IMR-90 (cell line): ENCODE results near the gene ZNF316. TPM values are rescaled to one million over a fixed set of nuclear protein-coding genes. Genes with fewer than 3 reads are reported as not detected.

ENCODE experiments used
- ATAC-seq: fragments of 200-7000 bp; cut with Tn5 transposase; 2 replicates; pipeline ENCODE4 v1.9.1; 2020; ENCODE audit warnings: low read depth, mild to moderate bottlenecking, moderate library complexity
- BruUV-seq: library from RNA; stranded (reverse); fragments of 400-500 nt; replicated peaks from 2 replicates; lab custom pipeline; 2021; lab: Mats Ljungman, UMichigan
- CTCF ChIA-PET: fragments of 300-600 bp; formaldehyde crosslinking; extraction: SDS; loops from one replicate; lab custom pipeline; 2021; ENCODE audit warnings: antibody characterized with exemption; lab: Yijun Ruan, JAX
- POLR2A ChIA-PET: fragments of 300-600 bp; sonication (Branson Sonifier 250); formaldehyde crosslinking; loops from one replicate; lab custom pipeline; 2022; ENCODE audit warnings: antibody characterized with exemption; ENCODE audit not compliant: unreplicated experiment; lab: Charles Lee
- DNase-seq: peaks from one replicate; pipeline ENCODE4 v3.0.0; 2013
- H2AFZ ChIP-seq: replicated peaks from 2 replicates; pipeline ENCODE3; 2013; ENCODE audit warnings: low read length, mild to moderate bottlenecking; ENCODE audit not compliant: poor library complexity
- H2AK5ac ChIP-seq: 2 replicates; pipeline ENCODE4 v1.6.1; 2013; ENCODE audit warnings: low read depth, low read length, inconsistent platforms
- H2AK9ac ChIP-seq: replicated peaks from 2 replicates; pipeline ENCODE3; 2013; ENCODE audit warnings: mild to moderate bottlenecking, low read depth, low read length, moderate library complexity; ENCODE audit not compliant: poor library complexity
- H2BK120ac ChIP-seq: 2 replicates; pipeline ENCODE4 v1.6.1; 2013; ENCODE audit warnings: low read depth, low read length, inconsistent platforms
- H2BK15ac ChIP-seq: 3 replicates; pipeline ENCODE4 v1.6.1; 2013; ENCODE audit warnings: low read depth, low read length, inconsistent platforms
- H2BK20ac ChIP-seq: 2 replicates; pipeline ENCODE4 v1.6.1; 2013; ENCODE audit warnings: low read depth, mild to moderate bottlenecking, inconsistent platforms, low read length, moderate library complexity
- H2BK5ac ChIP-seq: 2 replicates; pipeline ENCODE4 v1.6.1; 2013; ENCODE audit warnings: mild to moderate bottlenecking, low read depth, low read length, inconsistent platforms; ENCODE audit not compliant: poor library complexity, severe bottlenecking
- H3K14ac ChIP-seq: replicated peaks from 2 replicates; pipeline ENCODE4 v1.6.1; 2013; ENCODE audit warnings: low read depth, low read length, inconsistent platforms
- H3K18ac ChIP-seq: 2 replicates; pipeline ENCODE4 v1.6.1; 2013; ENCODE audit warnings: low read depth, low read length, control low read depth
- H3K23ac ChIP-seq: 2 replicates; pipeline ENCODE4 v1.6.1; 2013; ENCODE audit warnings: low read depth, low read length, inconsistent platforms
- H3K27ac ChIP-seq: 2 replicates; pipeline ENCODE4 v1.5.1; 2013; ENCODE audit warnings: mild to moderate bottlenecking, control low read depth, low read length; ENCODE audit not compliant: insufficient read depth
- H3K27me3 ChIP-seq: 2 replicates; pipeline ENCODE4 v1.6.1; 2013; ENCODE audit warnings: low read length; ENCODE audit not compliant: control insufficient read depth, insufficient read depth
- H3K36me3 ChIP-seq: 2 replicates; pipeline ENCODE4 v1.6.1; 2013; ENCODE audit warnings: low read length, mixed read lengths; ENCODE audit not compliant: control insufficient read depth, insufficient read depth
- H3K4ac ChIP-seq: 2 replicates; pipeline ENCODE4 v1.6.1; 2013; ENCODE audit warnings: low read depth, low read length, inconsistent platforms
- H3K4me1 ChIP-seq: 2 replicates; pipeline ENCODE4 v1.6.1; 2013; ENCODE audit warnings: low read length, mixed read lengths; ENCODE audit not compliant: control insufficient read depth, insufficient read depth
- H3K4me2 ChIP-seq: 2 replicates; pipeline ENCODE4 v1.6.1; 2013; ENCODE audit warnings: low read depth, mild to moderate bottlenecking, control low read depth, low read length, moderate library complexity
- H3K4me3 ChIP-seq: 2 replicates; pipeline ENCODE4 v1.5.1; 2013; ENCODE audit warnings: low read depth, mild to moderate bottlenecking, control low read depth, low read length, moderate library complexity; ENCODE audit not compliant: insufficient read depth
- H3K56ac ChIP-seq: 2 replicates; pipeline ENCODE4 v1.6.1; 2013; ENCODE audit warnings: low read length, inconsistent platforms; ENCODE audit not compliant: insufficient read depth; ENCODE audit errors: extremely low read depth
- H3K79me1 ChIP-seq, 2 experiments: 2 replicates each; pipeline ENCODE4 v1.6.1; 2013; ENCODE audit warnings: low read length in 2 of 2, inconsistent platforms in 1 of 2, low read depth in 1 of 2
- H3K9ac ChIP-seq: 2 replicates; pipeline ENCODE4 v1.6.1; 2013; ENCODE audit warnings: low read depth, low read length, control low read depth
- H3K9me1 ChIP-seq: 2 replicates; pipeline ENCODE4 v1.6.1; 2013; ENCODE audit warnings: low read length, inconsistent platforms; ENCODE audit not compliant: insufficient read depth
- H3K9me3 ChIP-seq: 2 replicates; pipeline ENCODE4 v1.6.1; 2013; ENCODE audit warnings: low read length; ENCODE audit not compliant: control insufficient read depth, insufficient read depth
- H4K20me1 ChIP-seq: 2 replicates; pipeline ENCODE4 v1.6.1; 2013; ENCODE audit warnings: low read length, inconsistent platforms; ENCODE audit not compliant: insufficient read depth
- H4K5ac ChIP-seq: 2 replicates; pipeline ENCODE4 v1.6.1; 2013; ENCODE audit warnings: mild to moderate bottlenecking, low read depth, low read length, control low read depth
- H4K8ac ChIP-seq, 2 experiments: 2 replicates each; pipeline ENCODE4 v1.6.1; 2013; ENCODE audit warnings: low read depth in 2 of 2, low read length in 2 of 2, control low read depth in 1 of 2, inconsistent platforms in 1 of 2
- H4K91ac ChIP-seq: 2 replicates; pipeline ENCODE4 v1.6.1; 2013; ENCODE audit warnings: low read depth, low read length, inconsistent platforms; ENCODE audit not compliant: insufficient read depth
- RFX5 ChIP-seq: IDR thresholded peaks from 2 replicates; pipeline ENCODE4 v1.8.0; 2012; ENCODE audit warnings: low read depth, mild to moderate bottlenecking, low read length, moderate library complexity
- WGBS, 2 experiments: methylation state at CpG; one replicate each; pipeline versions ENCODE4 v1.1.5 to v1.1.7; 2013; ENCODE audit warnings: missing lambda C conversion rate in 2 of 2; ENCODE audit not compliant: insufficient read length in 1 of 2; ENCODE audit errors: extremely low coverage in 2 of 2; 5-methylcytosine and 5-hydroxymethylcytosine counted together
- dilution Hi-C: fragments of 300-500 bp; cut with HindIII; formaldehyde crosslinking; loops from one replicate; pipeline ENCODE4 v1.14.3; 2018; ENCODE audit warnings: low sequenced_read_pairs; ENCODE audit not compliant: unreplicated experiment
- in situ Hi-C: fragments of 300-500 bp; cut with MboI; formaldehyde crosslinking; loops from 3 replicates; pipeline ENCODE4 v1.14.3; 2019; ENCODE audit warnings: low sequenced_read_pairs, inconsistent platforms, mixed read lengths
- intact Hi-C: fragments of 100-400 bp; cut with micrococcal nuclease; formaldehyde crosslinking; loops from 2 replicates; pipeline ENCODE4 v1.10.0; 2022
- polyA plus RNA-seq, 3 experiments: library from polyadenylated mRNA; depleted of rRNA; stranded (reverse); fragments of >200 nt; gene quantifications; 2 replicates each; pipeline ENCODE4 v1.2.3, GENCODE V29; 2012; ENCODE audit warnings: low replicate concordance in 1 of 3
- total RNA-seq: library from RNA; depleted of rRNA; stranded (reverse); fragments of >200 nt; gene quantifications from 2 replicates; pipeline ENCODE4 v1.2.3, GENCODE V29; 2012

ZNF316 gene
- total and polyA plus RNA-seq, 2 of the 4 experiments (the other 2 are of a cell fraction): 3.2 to 7.2 TPM

DNA sequence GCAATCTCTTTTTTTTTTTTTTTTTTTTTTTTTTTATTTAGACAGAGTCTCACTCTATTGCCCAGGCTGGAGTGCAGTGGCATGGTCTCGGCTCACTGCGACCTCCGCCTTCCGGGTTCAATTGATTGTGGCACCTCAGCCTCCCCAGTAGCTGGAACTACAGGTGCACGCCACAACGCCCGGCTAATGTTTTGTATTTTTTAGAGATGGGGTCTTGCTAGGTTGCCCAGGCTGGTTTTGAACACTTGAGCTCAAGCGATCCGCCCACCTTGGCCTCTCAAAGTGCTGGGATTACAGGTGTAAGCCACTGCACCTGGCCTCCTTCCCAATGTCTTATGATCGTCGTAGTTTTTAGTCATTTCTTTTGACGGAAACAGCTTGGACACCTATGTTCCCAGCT, 28.3 kb upstream of the ZNF316 start:
- H2AK5ac ChIP-seq: no peak overlapping the region
- no peak overlapping the region for H3K4ac ChIP-seq
- no peak overlapping the region for H2AFZ ChIP-seq
- no peaks in the 10 kb centered on the region for H3K4me1 ChIP-seq
- 0 out of 4 replicates have a peak, but pooled peaks cover 0 to 1% of the 10 kb centered on the region in 2 experiments for H3K79me1 ChIP-seq
- H3K27ac ChIP-seq: no peak overlapping the region
- in situ Hi-C loops: no loop called here
- H2BK5ac ChIP-seq: no peak overlapping the region
- no peak overlapping the region for H3K9ac ChIP-seq
- no peak overlapping the region for H3K4me3 ChIP-seq
- H3K56ac ChIP-seq: no peak overlapping the region
- no peaks in the 10 kb centered on the region; the same call in 1 of the 2 replicates for H3K27me3 ChIP-seq
- ChIA-PET POLR2A (no interaction called here), CTCF (interaction anchor here (0.5 to 1.0 kb wide), 2 partner anchors 18 to 29 kb away, joined by 3 read pairs; partner anchors contain the start of gene INTS15)
- no peak overlapping the region for H2AK9ac ChIP-seq
- no peak overlapping the region for H4K8ac ChIP-seq
- BruUV-seq: no TSS peak
- dilution Hi-C loops: no loop called here
- peaks cover 18% of the 10 kb centered on the region; the same call in 1 of the 2 replicates for H3K36me3 ChIP-seq
- no peak overlapping the region for H4K5ac ChIP-seq
- no peak overlapping the region for H3K4me2 ChIP-seq
- no peak for TF ChIP-seq RFX5
- no peak overlapping the region for H2BK15ac ChIP-seq
- H3K23ac ChIP-seq: no peak overlapping the region
- H2BK120ac ChIP-seq: no peak overlapping the region
- H3K18ac ChIP-seq: no peak overlapping the region
- no peak overlapping the region for H4K91ac ChIP-seq
- H3K9me1 ChIP-seq: no peaks in the 10 kb centered on the region
- no peak for DNase-seq
- intact Hi-C loops: no loop called here
- no peaks in the 10 kb centered on the region for H4K20me1 ChIP-seq
- no peaks in the 10 kb centered on the region for H3K9me3 ChIP-seq
- H3K14ac ChIP-seq: no peak overlapping the region
- H2BK20ac ChIP-seq: no peak overlapping the region
- ATAC-seq: no peak
- WGBS, 2 experiments: 88% methylated on average over 5 of the region's 12 CpGs; no CpG with 5 or more reads in 1 of the 2 experiments
